HCT116 (cell line): ENCODE data around the gene CTXND1.

Source experiments
- EGR1 ChIP-seq: IDR thresholded peaks from 2 replicates; pipeline ENCODE4 v1.6.1; 2012; ENCODE audit warnings: low read depth
- ELF1 ChIP-seq: IDR thresholded peaks from 2 replicates; pipeline ENCODE4 v1.6.1; 2012; ENCODE audit warnings: low read depth, borderline replicate concordance
- EZH2 ChIP-seq: fragments of 200-600 bp; sonication (generic); IDR thresholded peaks from 2 replicates; pipeline ENCODE4 v1.6.1; 2017; ENCODE audit warnings: antibody characterized with exemption, mixed run types
- JUND ChIP-seq: IDR thresholded peaks from 2 replicates; pipeline ENCODE4 v1.6.1; 2012
- POLR2A ChIP-seq: IDR thresholded peaks from 2 replicates; pipeline ENCODE4 v1.7.0; 2011; ENCODE audit warnings: borderline replicate concordance; ENCODE audit not compliant: insufficient read depth, insufficient read length; ENCODE audit errors: extremely low read depth
- SIN3A ChIP-seq: IDR thresholded peaks from 2 replicates; pipeline ENCODE4 v1.6.1; 2012; ENCODE audit warnings: low read depth
- YY1 ChIP-seq: IDR thresholded peaks from 2 replicates; pipeline ENCODE4 v1.6.1; 2011; ENCODE audit warnings: low read length, low read depth, moderate library complexity, mild to moderate bottlenecking; ENCODE audit not compliant: insufficient replicate concordance; ENCODE audit errors: extremely low read depth
- ZFX ChIP-seq: fragments of 450-650 bp; IDR thresholded peaks from 2 replicates; pipeline ENCODE4 v1.6.1; 2017
- ZNF274 ChIP-seq: fragments of 200-500 bp; sonication (Bioruptor generic); IDR thresholded peaks from 2 replicates; pipeline ENCODE4 v1.6.1; 2014; ENCODE audit warnings: mild to moderate bottlenecking, low read depth, low read length, inconsistent platforms
- TF ChIP-seq, protein P1 (sequence below), 3 experiments: fragments of 200-600 bp in 1 of 3; sonication (generic) in 1 of 3; IDR thresholded peaks in 2 of 3; conservative IDR thresholded peaks in 1 of 3; 2 replicates each; pipeline ENCODE4 v1.5.1; 2012 to 2017; ENCODE audit warnings: low read depth in 2 of 3, low read length in 2 of 3, antibody characterized with exemption in 1 of 3, borderline replicate concordance in 1 of 3, control low read depth in 1 of 3, mild to moderate bottlenecking in 1 of 3, mixed read lengths in 1 of 3, mixed run types in 1 of 3, moderate library complexity in 1 of 3; ENCODE audit not compliant: insufficient read depth in 1 of 3
- TF ChIP-seq, protein P2 (sequence below): IDR thresholded peaks from 2 replicates; pipeline ENCODE4 v1.6.1; 2012

DNA sequence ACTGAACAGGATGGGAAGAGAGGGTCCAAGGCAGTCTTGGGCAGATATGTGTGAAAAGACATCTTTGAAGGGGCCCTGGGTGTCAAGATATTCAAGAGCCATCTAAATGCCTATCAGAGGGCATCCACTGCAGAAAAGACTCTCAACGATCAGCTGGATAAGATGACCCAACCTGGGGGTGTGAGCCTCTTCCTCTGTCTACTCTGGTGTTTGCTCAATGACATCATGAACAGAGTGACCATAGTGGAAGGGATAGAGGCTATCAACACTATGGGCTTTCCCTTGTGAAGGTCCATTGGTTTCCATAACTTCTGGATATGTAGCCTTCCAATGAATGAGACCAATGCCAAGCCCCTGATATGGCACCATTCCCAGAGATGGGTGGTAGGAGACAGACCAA is 57.1 kb downstream of the CTXND1 start:
- TF ChIP-seq, protein P1, sequence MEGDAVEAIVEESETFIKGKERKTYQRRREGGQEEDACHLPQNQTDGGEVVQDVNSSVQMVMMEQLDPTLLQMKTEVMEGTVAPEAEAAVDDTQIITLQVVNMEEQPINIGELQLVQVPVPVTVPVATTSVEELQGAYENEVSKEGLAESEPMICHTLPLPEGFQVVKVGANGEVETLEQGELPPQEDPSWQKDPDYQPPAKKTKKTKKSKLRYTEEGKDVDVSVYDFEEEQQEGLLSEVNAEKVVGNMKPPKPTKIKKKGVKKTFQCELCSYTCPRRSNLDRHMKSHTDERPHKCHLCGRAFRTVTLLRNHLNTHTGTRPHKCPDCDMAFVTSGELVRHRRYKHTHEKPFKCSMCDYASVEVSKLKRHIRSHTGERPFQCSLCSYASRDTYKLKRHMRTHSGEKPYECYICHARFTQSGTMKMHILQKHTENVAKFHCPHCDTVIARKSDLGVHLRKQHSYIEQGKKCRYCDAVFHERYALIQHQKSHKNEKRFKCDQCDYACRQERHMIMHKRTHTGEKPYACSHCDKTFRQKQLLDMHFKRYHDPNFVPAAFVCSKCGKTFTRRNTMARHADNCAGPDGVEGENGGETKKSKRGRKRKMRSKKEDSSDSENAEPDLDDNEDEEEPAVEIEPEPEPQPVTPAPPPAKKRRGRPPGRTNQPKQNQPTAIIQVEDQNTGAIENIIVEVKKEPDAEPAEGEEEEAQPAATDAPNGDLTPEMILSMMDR (IDR thresholded peaks at IDR 0.05 in 2 of 3, conservative IDR thresholded peaks at IDR 0.05 in 1 of 3; ENCODE audit: borderline replicate concordance in 1 of 3, insufficient read depth in 1 of 3, low read depth in 2 of 3, low read length in 2 of 3): no peak
- no peak for TF ChIP-seq POLR2A
- no peak for TF ChIP-seq EGR1
- TF ChIP-seq ZNF274: no peak
- no peak for TF ChIP-seq ELF1
- no peak for TF ChIP-seq YY1
- TF ChIP-seq JUND: no peak
- no peak for TF ChIP-seq EZH2
- no peak for TF ChIP-seq ZFX
- TF ChIP-seq, protein P2, sequence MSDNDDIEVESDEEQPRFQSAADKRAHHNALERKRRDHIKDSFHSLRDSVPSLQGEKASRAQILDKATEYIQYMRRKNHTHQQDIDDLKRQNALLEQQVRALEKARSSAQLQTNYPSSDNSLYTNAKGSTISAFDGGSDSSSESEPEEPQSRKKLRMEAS: no peak
- TF ChIP-seq SIN3A: no peak
